NCI-H226 (cell line): ENCODE results near the gene TRERF1.
A peak's percentile ranks its signal among the peaks of the same experiment; 100 is the strongest.

ENCODE experiments used
- DNase-seq: peaks from one replicate; pipeline ENCODE4 v3.0.0-alpha.2; 2015

The TRERF1 gene

DNA sequence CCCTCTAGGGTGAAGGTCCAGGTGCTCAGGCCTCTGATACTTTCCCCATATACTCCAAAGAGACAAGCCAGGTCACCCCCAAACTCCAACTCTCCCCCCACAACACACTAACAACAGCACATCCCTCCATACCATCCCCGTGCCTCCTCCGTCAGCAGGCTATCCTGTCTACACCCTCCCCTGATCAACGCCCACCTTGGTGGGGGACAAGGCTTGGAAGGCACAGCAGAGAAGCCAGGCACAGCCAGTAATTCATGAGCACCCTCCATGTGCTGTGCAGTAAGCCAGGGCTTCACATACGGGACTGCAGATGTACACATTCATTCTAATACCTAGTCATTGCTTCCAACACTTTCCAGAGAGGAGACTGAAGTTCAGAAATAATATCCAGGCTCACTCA, 57.6 kb downstream of the TRERF1 start:
- DNase-seq, result no peak

DNA sequence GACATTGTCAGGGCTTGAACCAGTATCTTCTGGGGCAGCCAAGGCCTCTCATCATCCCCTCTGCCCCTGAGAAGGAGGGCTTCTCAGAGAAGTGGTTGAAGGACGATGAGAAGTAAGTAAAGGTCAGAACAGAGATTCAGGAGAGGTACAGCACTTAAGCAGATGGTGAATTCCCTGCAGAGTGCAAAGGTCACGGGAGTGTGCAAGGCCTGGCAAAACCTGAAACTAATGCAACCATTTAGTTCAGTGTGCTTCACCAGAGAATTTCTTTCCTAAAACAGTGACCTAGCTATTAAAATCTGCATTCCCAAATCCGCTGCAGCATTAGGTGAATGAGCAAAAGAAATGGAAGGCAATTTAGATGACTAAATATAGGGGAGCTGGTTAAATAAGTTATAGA, 58.4 kb downstream of the TRERF1 start:
- DNase-seq, result no peak

DNA sequence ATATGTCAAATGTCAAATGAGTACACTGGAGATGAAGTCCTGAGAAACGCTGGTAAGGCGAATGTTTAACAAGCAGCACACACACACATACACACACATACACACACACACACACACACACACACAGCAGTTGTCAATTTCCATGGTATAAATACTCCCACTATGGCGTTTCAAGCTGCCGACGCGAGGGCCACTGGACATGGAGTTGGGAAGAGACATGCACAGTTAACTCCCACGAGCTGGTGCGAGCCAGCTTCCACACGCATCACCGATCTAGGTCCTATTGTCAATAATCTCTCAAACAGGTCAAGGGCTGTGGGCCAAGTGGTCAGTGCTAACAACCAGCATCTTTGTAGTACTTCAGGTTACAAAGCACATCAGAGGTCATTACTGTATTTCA, 58.9 kb downstream of the TRERF1 start:
- DNase-seq, result no peak

DNA sequence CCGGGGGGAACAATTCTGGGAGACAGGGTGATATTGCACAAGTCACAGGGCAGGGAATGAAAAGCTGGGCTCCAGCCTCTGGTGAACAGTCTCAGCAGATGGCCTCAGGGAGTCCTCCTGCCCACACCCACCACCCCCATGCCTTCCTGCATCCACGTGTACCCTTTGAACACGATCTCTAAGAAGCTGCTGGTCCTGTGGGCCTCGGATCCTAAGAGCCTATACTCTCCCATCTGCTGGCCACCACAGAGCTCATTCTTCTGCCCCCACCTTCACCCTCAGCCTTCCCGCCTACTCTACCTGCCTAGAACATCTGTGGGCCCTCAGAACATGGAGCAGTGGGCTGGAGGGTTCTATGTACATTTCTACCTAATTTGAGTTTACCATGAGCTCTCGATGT, 60.3 kb downstream of the TRERF1 start:
- no peak for DNase-seq

DNA sequence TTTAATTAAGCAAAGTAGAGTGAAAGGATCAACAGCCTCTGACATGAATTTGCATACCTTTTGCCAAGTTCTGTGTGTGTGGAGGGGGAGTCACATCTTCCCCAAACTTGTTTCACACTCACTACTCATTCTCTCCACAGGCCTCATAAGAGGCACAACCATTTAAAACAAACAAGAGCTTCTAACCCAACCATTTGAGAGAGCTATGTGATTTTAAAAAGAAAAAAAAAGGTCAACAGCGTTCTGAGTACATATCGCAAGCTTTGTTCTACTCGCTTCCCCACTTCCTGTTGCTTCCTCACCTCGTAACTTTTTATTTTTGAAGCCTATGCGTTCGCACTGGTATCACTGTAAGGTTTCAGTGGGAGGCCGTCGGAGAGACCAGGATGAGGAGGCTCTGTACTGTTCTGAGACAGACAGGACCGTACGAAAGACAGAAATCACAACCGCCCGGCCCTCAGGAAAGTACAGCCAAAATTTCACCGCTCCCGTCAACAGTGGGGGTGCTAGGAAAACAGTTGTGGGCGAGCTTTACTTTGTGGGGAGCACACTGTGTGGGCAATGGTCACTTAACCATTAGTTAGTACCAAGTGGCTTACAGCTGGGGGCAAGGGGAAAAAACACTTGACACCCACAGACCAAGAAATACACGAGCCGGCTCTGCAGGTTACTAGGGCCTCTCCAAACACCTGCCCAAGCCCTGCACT, 61.3 kb downstream of the TRERF1 start:
- no peak for DNase-seq

DNA sequence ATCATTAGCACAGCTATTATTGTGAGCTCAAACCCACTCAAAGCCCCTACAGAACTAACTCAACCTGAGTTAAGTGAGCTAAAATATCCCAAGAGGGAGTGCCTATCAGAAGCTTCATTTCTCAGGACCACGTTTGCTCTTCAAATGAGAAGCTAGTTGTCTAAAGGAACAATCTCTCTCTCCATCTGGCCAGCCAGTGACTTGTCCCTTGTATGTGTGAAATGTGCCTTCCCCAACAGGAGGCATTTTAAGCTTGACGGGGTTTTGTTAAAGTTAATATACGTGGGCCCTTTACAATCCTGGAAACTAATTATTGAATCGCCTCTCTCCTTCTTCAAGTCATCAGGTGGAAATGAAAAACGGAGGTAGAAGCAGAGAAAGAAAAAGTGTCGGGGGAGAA, 62.0 kb downstream of the TRERF1 start:
- no peak for DNase-seq

DNA sequence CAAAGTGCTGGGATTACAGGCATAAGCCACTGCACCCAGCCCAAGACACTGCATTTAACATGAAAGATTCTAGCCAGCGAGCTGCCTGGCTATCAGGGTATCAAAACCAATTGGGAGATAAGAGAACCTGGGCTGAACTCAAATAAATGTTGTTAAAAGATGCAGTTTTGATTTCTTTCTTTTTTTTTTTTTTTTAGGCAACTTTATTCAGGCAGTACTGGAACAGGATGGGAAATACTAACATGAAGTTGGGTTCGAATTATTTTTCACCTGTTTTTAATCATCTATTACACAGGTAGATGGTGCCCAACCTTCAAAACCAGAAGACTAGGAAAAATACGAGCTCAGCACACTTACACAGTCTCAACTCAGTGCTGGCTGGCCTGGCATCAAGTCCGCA, 63.7 kb downstream of the TRERF1 start:
- DNase-seq, result no peak

DNA sequence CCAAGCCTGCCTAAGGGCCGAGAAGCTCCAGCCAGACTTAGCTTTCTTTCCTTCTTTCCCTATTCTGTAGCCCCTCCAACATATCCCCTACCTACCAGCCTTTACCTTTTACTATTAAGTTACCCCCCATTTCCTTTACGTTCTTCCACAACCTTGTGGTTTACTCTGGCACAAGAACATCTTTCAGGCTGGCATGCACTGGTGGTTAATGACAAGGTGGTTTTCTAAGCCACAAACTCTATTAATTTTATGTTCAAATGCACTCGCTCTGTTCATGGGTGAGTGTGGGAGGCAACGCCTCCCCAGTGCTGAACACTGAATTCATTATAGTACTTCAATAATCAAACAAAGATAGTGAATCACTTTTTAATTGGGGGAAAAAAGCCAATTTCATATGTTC, 64.4 kb downstream of the TRERF1 start:
- DNase-seq, result no peak

DNA sequence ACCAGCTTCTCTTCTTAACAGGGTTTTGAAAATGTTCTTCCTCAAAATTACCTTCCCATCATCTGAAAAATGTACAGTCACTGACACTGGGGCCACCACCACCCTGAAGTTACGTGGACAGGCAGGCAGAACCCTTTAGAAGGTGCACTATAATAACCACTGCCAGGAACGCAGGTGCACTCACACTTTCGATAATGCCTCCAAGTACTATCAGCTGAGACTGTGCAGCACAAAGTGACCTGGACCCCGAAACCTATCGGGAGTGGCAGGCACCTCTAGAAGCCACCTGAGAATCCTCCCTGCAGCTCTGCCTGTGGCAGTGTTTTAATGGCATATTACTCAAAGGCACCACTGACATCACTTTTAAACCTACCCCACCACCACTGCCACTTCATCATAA, 66.4 kb downstream of the TRERF1 start:
- no peak for DNase-seq

DNA sequence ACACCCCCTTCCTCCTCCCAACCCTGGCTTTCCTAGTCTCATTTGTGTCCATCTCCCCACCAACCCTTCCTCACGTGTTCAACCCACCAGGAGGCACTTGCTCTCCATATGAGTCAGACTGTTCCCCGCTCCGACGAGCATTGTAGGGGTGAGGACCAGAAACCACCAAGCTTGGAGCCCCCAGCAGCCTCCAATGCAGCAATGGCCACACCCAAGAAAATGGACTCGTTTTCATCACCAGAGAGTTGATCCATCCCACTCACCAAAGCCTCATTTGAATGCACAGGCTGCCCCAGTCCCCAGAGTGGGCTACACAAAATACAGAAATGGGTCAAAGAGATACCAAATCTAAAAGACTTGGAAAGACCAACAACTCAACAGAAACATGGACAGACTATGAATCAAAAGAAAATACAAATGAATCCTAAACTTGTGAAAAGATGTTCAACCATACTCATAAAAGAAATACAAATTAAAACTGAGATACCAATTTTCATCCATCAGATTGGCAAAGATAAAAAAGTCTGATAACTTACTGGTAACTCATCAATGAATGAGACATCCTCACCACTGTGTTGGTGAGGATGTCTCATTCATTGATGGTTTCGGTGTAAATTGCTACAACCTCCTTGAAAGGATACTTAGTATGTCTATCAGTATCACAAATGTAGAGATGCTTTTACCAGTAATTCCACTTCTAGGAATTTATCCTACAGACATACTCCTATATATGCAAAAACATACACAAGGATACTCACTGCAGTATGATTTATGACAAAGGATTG, 68.1 kb downstream of the TRERF1 start:
- DNase-seq, result no peak

DNA sequence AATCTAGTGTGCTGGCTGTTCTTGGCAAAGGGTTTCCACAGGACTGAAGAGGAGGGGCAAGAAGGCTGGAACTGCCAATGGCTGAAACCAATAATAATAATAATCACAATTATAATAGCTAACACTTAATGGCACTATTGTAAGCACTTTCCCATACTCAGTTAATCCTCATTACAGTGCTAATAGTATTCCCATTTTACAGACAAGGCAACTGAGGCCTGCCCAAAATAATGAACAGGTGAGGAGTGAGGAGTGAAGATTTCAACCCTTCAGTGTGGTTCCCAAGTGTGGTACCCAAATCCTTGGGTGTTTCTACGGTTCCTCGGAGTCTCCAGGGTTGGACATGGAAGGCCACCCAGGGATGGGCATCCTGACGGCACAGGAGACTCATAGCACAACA, 69.9 kb downstream of the TRERF1 start:
- no peak for DNase-seq

DNA sequence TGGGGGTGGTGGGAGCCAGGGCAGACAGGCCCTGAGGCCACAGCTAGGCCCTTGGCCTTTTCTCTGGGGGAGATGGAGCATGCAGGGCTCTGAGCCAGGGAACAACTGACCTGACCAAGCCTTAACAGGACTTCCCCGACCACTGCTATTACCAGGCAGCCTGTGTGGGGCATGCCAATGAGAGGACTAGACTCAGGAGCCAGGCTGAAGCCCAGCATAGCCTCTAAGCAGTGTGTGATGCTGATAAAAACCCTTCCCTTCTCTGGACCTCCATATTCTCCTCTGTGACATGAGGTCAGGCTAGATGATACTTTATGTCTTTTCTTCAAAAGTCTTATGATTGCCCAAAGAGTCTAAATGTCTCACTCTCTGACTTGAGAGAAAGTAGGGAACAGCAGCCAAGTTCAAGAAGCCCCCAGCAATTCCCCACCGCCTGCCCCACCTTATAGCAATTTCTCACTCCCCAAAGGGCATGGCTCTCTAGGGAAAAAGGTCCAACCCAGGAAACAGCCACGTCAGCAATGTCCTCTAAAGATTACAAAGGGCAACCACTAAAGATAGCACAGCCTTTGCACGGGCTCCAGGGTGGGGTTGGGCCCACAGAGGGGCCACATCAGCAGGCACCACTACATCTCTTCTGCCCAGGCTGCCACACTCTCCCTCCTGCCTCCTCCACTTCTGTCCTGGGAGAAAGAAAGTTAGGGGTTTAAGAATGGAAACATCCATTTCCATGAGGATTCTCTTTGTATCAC, 71.3 kb downstream of the TRERF1 start:
- no peak for DNase-seq

DNA sequence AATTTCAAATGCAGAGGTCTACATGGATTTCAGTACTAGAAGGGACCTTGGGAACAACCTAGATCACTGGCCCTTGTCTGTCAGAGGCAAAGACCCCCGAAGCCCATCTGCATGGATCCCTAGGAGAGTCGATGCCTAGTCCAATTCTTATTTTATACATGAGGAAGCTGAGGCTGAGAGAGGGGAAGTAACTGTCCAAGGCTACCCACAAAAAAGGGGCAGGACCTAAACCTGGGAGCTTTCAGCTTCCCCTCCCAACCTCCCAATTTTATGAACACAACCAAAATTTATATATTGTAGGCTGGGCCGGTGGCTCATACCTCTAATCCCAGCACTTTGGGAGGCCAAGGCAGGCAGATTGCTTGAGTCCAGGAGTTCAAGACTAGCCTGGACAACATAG, 73.2 kb downstream of the TRERF1 start:
- DNase-seq, result no peak

DNA sequence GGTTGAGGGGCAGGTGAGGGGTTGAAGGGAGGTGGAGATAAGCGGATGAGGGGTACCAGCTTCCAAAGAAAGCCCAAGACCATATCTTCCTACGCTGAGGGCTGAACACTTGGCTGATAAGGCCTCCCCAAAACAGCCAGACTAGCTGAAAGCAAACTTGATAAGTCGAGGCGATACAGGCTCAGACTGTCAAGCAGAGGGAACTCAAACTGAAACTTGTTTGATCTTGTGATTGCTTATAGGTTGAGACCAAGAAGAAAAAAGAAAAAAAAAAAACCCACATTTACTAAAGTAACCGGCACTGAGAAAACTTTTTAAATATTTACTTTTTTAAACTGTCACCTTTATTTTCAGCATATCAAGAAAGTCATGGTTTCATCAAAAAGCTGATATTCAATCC, 73.6 kb downstream of the TRERF1 start:
- DNase-seq, result no peak

DNA sequence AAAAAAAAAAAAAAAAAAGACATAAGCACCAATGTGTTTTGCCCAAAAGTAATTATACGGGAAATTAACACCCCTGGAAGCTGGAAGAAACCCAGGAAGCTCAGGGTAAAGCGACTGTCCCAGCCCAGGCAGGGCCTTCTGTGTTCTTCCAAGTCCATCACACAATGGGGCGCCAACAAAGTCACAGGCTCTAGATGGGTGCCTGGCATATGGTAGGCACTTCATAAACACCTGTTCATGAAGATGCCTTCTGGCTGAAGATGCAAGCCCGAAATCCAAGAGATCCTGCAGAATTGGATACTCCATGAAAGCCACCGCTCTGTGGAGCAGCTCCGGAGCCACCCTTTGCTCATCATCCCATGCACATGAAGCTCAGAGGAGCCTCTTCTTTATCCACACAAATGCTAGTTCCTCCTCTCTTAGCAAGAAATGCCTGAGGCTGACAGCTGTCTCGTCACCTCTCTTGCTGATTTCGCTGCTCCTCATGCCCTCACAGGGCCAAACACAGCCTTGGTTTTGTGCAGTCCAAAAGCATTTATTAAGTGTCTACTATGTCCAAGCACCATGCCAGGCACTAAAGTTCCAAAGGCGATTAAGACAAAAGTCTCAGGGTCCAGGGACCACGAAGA, 76.6 kb downstream of the TRERF1 start:
- no peak for DNase-seq

DNA sequence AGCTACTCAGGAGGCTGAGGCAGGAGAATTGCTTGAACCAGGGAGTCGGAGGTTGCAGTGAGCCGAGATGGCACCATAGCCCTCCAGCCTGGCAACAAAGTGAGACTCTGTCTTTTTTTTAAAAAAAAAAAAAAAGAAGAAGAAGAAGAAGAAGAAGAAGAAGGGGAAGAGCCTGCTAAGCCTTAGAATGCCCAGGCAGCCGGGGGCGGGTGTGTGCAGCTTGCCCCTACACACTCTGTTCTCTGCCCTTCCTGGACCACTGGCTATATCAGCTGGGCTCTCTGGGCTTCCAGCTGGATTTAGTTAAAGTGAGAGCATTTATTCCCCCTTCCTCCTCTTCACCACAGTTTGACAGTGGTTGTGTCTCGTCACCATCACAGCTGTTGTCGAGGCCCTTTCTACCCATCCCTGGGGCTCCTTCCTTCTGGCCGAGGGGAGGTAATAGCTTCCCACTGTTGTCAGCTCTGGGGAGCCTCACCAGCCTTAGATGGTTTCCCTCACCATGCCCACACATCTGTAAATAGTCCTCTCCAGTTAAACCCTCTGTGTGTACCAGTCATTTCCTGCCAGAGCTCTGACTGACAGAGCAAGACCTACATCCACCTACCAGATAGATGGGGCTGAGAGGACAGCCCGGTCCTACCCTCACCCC, 77.6 kb downstream of the TRERF1 start:
- no peak for DNase-seq

DNA sequence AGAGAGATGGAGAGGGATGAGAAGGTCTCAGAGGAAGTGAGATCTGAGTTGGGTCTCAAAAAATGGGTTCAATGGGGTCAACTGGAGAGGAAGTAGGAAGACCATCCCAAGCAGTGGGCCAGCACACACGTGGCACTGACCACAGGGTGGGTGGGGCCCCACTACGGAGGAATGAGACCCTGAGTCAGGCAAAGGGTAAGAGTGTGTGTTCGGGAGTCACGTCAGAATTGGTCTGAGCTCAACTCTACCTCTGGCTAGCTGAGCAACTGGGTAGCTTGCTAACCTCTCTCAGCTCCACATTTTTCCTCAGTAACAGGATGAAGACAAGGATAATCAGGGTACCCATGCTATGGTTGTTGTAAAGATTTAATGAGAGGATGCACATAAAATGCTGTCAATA, 79.0 kb downstream of the TRERF1 start:
- DNase-seq, result no peak

DNA sequence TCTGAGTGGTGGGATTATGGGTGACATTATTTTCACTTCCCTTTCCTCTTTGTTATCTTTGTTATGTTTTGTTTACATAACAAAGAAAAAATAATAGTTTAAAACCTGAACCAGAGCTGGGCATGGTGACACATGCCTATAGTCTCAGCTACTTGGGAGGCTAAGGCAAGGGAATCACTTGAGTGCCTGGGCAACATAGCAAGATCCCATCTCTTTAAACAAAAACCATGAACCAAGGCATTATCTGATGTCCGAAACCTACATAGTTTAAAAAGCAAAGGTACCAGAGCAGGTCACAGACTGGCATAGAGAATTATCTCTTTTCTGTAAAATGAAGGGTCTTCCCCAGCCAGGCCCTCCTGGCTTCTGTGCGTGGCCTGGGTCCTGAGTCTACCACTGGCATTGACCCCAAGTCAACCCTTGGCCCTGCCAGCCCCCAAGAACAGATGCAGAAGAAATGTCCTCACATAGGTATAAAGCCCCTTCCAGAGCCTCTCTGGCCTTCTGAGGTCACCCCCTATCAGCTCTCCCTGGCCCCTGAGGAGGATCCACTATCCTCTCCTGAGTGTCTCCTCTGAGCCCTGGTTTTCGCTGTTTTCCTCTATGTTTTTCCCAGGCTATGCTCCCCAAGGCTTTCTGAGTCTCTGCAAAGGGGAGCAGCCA, 81.3 kb downstream of the TRERF1 start:
- no peak for DNase-seq

DNA sequence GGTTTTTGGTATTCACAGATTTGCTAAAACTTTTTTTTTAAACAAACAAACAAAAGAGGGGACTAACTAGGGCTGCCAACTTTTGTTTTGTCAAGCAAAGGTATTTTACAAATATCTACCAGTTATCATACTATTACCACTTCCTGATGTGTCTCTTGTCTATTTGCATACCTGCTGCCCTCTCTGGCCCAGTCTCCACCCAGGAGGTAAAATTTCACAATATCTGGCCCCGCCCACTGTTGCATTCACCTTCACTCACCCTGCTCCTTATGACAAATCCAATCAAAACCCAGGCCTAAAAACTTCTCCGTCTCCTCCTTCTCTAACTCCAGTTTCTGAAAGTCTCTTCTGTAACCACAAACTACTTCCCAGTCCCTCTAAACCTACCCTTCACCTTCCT, 82.2 kb downstream of the TRERF1 start:
- peak; percentile 31 for DNase-seq

DNA sequence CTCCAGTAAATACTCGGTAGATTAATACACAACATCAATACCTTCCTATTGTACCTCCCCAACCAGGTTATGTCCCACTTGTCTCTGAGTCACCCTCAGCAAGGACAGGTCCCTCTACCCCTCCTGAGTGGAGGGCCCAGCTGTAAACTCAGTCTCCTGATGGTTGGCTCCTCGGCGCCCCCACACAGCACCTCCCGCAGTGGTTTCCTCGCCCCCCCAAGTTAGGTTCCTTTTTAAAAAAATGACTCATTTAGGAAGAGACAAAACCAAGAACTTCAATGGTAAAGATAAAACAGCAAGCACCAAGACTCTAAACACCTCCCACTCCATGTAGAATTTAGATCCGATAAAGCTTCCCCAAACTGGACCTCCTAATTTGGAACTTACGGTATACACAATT, 83.5 kb downstream of the TRERF1 start:
- no peak for DNase-seq

DNA sequence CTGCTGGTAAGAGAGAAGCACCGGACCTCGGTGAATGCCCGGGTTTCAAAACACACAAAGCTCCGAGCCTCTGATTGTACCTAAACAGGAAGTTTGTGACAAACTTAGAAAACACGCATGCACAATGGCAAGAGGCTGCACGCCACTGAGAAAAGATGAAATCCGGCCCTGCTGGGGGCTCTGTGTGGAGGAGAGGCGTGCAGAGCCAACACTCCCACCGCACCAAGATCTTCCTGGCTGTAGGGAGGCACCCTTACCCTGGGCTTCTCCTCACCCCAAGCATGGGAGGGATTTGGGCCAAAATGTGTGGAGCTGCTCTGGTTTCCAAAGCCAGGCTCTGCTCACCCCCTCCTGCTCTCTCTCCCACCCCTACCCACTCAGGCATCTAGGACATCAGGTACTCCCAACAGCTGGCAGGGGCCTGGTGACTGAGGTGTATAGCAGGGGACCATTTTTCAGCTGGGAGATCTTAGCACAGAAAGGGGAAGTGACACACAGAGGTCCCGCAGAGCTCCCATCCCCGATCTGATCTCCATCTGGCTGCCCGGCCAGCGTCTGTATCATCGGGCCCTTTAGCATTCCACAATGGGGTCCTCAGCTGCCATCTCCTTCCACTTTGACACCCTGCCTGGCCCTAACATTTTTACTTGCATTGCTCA, 84.2 kb downstream of the TRERF1 start:
- DNase-seq, result no peak

DNA sequence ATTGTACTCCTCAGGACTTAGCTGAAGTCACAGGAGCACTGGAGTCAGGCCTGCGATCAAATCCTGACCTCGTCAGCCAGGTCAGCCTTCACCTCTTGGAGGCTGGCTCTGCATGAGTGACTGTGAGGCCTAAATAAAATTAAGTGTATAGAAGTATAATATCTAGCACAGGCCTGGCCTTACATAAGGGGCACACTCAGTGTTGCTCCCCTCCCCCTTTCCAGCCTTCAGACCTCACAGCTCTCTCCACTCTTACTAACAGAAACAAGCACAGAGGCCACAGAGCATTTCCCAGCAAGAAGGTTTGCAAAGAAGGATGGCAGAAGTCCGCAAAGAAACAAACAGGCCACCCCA, 84.8 kb downstream of the TRERF1 start:
- DNase-seq, result no peak
